HFFc6 (cell line): ENCODE data around the gene PANX2. TPM values are rescaled to one million over a fixed set of nuclear protein-coding genes. Genes with fewer than 3 reads are reported as not detected.
"Not testable (repeated sequence)": the region's sequence is repeated elsewhere in the genome, so short reads cannot be mapped to it uniquely, and the experiment has no call there.

Source experiments
- DNase-seq: peaks from one replicate; pipeline ENCODE4 v3.0.0-alpha.2; 2018
- H3K27ac Mint-ChIP-seq: 2 replicates; pipeline ENCODE4 v1.8.0; 2020; ENCODE audit warnings: mild to moderate bottlenecking, mixed read lengths
- H3K27me3 Mint-ChIP-seq: 2 replicates; pipeline ENCODE4 v1.8.0; 2021; ENCODE audit warnings: mild to moderate bottlenecking, moderate library complexity, mixed read lengths; ENCODE audit not compliant: insufficient read depth
- H3K36me3 Mint-ChIP-seq: 2 replicates; pipeline ENCODE4 v1.8.0; 2021; ENCODE audit warnings: low read depth, mixed read lengths
- H3K4me1 Mint-ChIP-seq: 2 replicates; pipeline ENCODE4 v1.8.0; 2020; ENCODE audit warnings: low read depth, mixed read lengths
- H3K4me3 Mint-ChIP-seq: 2 replicates; pipeline ENCODE4 v1.8.0; 2020; ENCODE audit warnings: mild to moderate bottlenecking, moderate library complexity, mixed read lengths
- H3K9me3 Mint-ChIP-seq: 2 replicates; pipeline ENCODE4 v1.8.0; 2020; ENCODE audit warnings: mild to moderate bottlenecking, mixed read lengths
- total RNA-seq, 6 experiments: library from RNA; stranded (reverse); fragmentation: NEBNext Ultra II Directional; extraction: Animal tissue kit (Norgen Biotek cat#: 25700); gene quantifications; 2 replicates in 1 of 6; 3 replicates in 5 of 6; pipeline ENCODE4 v1.2.3, GENCODE V29; 2021
- TF ChIP-seq, protein P1 (sequence below): fragments of 200-600 bp; sonication (generic); IDR thresholded peaks from 2 replicates; pipeline ENCODE4 v1.5.0; 2021; ENCODE audit warnings: antibody characterized with exemption, mild to moderate bottlenecking

PANX2 gene
- total RNA-seq, 6 experiments from 2014 or later = 1.2 to 2.3 (median 1.3) TPM

DNA sequence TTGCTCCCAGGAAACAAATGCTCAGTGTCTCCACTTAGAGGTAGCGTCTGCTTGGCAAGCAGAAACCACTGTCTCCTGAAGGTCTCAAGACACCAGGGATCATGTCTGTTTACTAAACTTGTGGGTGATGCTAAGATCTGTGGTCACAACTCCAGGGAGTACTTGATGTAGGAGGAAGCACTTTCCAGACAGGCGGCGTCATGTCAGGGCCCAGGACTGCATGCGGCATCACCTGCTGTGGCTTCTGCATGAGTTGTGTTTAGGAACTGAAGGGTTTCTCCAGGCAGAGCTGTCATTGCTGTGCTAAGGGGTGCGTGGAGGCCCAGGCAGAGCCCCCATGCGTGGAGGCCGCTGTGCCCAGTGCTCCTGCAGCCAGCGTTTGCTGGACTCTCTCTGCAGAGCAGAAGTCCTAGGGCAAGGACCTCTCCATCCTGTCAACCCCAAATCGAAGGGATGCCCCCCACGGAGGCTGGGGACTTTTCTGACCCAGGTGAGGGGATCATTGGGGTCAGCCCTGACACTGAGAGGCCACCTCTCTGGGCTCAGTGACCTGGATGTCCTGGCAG, 8.1 kb upstream of the PANX2 start:
- Mint-ChIP-seq H3K4me1 (no peaks in the 10 kb centered on the region), H3K4me3 (no peak overlapping the region), H3K9me3 (no peaks in the 10 kb centered on the region), H3K27me3 (peaks cover 7% of the 10 kb centered on the region), H3K36me3 (no peaks in the 10 kb centered on the region), H3K27ac (no peak overlapping the region)
- DNase-seq = no peak
- TF ChIP-seq, protein P1, sequence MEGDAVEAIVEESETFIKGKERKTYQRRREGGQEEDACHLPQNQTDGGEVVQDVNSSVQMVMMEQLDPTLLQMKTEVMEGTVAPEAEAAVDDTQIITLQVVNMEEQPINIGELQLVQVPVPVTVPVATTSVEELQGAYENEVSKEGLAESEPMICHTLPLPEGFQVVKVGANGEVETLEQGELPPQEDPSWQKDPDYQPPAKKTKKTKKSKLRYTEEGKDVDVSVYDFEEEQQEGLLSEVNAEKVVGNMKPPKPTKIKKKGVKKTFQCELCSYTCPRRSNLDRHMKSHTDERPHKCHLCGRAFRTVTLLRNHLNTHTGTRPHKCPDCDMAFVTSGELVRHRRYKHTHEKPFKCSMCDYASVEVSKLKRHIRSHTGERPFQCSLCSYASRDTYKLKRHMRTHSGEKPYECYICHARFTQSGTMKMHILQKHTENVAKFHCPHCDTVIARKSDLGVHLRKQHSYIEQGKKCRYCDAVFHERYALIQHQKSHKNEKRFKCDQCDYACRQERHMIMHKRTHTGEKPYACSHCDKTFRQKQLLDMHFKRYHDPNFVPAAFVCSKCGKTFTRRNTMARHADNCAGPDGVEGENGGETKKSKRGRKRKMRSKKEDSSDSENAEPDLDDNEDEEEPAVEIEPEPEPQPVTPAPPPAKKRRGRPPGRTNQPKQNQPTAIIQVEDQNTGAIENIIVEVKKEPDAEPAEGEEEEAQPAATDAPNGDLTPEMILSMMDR = no peak

- Mint-ChIP-seq H3K27me3 (peaks cover 13% of the 10 kb centered on the region), H3K27ac (no peak overlapping the region), H3K9me3 (no peaks in the 10 kb centered on the region), H3K4me1 (no peaks in the 10 kb centered on the region), H3K4me3 (no peak overlapping the region), H3K36me3 (no peaks in the 10 kb centered on the region)
- TF ChIP-seq, protein P1 = no peak
- no peak for DNase-seq
Measured at GRCh38 chr22:50165436-50166123, 5.0 kb upstream of the PANX2 start.

GRCh38 chr22:50167689-50168489, 2.6 kb upstream of the PANX2 start:
- no peak overlapping the region for H3K4me3 Mint-ChIP-seq
- H3K27ac Mint-ChIP-seq = no peak overlapping the region

GRCh38 chr22:50168490-50169180, 1.9 kb upstream of the PANX2 start:
- not testable (repeated sequence) for H3K9me3 Mint-ChIP-seq, H3K36me3 Mint-ChIP-seq, H3K4me1 Mint-ChIP-seq, H3K27ac Mint-ChIP-seq, DNase-seq
- peak overlapping the region; percentile 28 for H3K4me3 Mint-ChIP-seq
- H3K27me3 Mint-ChIP-seq = peaks cover 25% of the 10 kb centered on the region

More at GRCh38 chr22:50167689-50168489, 2.6 kb upstream of the PANX2 start:
- peaks cover 25% of the 10 kb centered on the region for H3K27me3 Mint-ChIP-seq
- H3K36me3 Mint-ChIP-seq = no peaks in the 10 kb centered on the region
- DNase-seq = no peak
- no peaks in the 10 kb centered on the region for H3K9me3 Mint-ChIP-seq
- TF ChIP-seq, protein P1 = no peak
- H3K4me1 Mint-ChIP-seq = no peaks in the 10 kb centered on the region

DNA sequence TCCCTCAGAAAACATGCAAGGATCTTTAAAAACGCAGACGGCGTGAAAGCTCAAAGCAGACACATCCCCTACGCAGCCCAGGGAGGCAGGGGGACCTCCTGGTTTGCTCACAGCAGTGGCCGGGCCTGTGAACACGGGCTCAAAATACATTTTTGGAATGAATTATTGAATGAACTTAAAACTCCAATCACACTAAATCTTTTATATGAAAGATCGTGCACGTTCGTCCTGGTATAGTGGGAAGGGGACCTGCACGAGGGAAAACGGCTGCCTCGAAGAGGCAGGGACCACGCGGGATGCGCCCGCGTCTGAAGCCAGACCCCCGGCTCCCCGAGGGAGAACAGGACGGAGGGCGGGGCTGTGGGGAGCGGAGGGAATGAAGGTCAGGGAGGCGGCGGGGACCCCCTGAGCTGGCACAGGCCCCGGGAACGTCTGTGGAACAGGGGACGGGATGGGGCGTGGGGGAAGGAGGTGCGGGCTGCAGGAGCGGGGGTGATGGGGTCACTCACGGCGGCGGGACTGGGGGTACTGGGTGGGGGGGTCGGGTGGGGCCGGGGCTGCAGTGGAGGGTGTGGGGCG, 1.3 kb upstream of the PANX2 start:
- Mint-ChIP-seq H3K4me3 (no peak overlapping the region; the same call in 1 of the 2 replicates), H3K36me3 (no peaks in the 10 kb centered on the region), H3K4me1 (no peaks in the 10 kb centered on the region), H3K9me3 (no peaks in the 10 kb centered on the region), H3K27ac (no peak overlapping the region), H3K27me3 (peaks cover 25% of the 10 kb centered on the region)
- TF ChIP-seq, protein P1 = no peak
- DNase-seq = no peak
